Fibroblast of the conjunctiva (primary cell): ENCODE measurements around the gene DNAJC28.
"Not testable (repeated sequence)": the region's sequence is repeated elsewhere in the genome, so short reads cannot be mapped to it uniquely, and the experiment has no call there.

Experiments
- DNase-seq: peaks from one replicate; pipeline ENCODE4 v3.0.0-alpha.2; 2010; ENCODE audit warnings: low read depth

Gene DNAJC28, protein sequence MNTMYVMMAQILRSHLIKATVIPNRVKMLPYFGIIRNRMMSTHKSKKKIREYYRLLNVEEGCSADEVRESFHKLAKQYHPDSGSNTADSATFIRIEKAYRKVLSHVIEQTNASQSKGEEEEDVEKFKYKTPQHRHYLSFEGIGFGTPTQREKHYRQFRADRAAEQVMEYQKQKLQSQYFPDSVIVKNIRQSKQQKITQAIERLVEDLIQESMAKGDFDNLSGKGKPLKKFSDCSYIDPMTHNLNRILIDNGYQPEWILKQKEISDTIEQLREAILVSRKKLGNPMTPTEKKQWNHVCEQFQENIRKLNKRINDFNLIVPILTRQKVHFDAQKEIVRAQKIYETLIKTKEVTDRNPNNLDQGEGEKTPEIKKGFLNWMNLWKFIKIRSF

DNA sequence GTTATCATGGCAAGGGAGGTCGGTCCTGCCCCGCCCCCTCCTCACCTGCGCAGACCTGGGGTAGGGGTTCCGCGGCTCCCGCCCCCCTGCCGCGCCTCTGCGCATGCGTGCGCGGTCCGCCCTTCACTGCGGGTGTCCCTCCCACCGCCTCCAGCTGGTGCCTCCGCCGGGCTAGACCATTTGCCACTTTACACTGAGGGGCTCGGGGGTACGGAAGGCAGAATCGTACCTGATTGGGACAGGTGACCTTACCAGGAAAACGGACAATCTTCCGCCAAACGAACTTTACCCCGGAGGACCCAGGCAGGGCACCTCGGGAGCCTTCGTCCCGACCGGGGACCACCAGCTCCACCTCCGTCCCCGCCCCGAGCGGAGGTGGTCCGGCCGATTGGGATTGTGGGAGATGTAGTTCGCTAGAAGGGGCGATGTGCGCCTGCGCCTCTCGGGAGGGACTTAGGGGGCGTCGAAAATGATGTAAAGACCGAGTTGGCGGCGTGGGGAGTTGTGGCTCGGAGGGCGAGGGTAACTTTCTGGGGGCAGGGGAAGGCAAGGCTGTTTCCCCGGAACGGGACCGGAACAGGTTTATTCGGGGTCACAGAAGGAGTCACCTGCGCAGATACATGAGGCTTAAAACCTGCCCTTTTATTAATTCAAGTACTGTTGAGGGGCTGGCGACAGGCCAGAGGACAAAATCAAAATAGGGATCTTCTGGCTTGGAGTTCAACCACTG is at the start of gene DNAJC28:
Gene DNAJC28, minus strand, starts transcription at position 344 of the 730 bp plus-strand sequence. CDS start 2,323 bp downstream, outside the sequence.
- peak; percentile 83 for DNase-seq

DNA sequence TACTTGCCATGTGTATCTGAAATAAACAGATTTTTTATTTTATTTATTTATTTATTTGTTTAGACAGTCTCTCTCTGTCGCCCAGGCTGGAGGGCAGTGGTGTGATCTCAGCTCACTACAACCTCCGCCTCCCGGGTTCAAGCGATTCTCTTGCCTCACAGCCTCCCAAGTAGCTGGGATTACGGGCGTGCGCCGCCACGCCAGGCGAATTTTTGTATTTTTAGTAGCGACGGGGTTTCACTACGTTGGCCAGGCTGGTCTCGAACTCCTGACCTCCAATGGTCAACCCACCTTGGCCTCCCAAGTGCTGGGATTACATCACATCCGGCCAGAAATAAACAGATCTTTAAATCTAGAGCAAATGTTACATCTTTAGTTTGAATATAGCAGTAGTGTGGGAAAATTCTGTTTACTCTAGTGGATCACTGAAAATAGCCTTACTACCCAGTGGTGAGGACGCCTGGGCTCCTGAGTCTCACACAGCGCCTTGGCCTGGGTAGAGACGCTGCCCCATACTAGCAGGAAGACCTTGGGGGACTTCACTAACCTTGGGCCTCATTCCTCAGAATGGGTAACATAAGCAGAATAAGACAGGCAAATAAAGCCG is 49.7 kb upstream of the DNAJC28 start:
- DNase-seq: no peak

DNA sequence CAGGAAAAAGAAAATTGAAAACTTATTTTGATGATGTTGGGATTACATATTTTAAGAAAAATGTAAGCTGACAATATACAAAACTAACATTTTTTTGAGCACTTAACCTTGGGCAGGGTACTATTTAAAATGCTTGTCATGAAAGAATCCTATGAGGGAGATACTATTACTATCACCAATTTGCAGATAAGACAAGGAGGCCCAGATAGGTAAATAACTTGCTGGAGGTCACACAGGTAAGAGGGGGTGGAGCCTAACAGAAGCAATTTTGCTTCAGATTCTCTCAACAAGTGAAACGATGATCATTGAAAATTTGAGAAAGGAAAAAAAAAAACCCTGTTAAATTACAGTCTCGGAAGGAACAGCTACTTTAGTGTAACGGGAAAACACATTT is 49.2 kb upstream of the DNAJC28 start:
- DNase-seq: no peak

DNA sequence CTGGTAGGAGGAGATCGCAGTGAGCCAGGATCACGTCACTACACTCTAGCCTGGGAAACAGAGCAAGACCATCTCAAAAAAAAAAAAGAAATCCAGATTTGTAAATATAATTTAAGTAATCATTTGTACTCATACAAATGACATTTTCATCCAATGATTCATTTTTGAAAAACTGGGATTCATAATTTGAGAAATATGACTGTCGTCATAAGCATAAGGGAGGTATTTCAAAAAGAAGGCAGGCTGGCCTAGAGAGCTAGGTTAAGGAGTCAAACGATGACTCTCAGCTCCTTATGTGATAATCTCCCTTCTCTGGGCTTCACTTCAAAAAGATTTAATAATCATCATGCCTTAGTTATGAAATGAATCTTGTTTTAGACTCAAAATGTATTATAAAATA is 48.1 kb upstream of the DNAJC28 start:
- no peak for DNase-seq

DNA sequence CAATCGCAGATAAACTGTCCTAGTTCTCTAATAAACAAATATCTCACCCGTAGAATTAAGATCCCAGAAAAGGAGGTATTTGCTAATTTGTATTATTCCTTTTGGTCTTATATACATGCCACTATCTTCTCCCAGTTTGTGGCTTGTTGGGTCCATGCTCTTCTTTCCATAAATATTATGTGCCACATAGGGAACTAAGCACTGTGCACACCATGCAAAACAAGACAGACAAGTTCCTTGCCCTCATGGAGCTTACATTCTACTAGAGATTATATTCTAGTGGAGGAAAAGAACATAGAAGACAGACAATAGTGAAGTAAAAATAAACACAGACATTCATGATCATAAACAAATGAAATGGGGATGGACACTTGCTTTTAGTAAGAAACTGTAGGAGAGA is 45.7 kb upstream of the DNAJC28 start:
- DNase-seq: no peak

DNA sequence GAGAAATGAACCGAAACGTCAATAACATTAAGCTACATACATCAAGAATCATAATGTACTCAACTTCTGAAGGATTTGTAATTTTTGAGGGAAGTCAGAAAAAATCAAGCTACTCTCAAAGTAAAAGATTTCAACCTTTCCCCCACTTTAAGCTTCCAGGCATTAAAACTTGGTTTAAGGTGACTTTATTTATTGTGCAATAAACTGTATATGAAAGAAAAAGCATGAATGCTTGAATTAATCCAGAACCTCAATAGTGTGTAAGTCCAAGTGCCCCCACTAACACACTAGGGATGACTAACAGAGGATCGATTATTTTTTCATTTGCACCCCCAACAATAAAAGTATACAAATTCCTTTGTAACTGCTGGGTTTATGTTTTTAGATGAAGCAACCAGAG is 39.5 kb upstream of the DNAJC28 start:
- DNase-seq: no peak

DNA sequence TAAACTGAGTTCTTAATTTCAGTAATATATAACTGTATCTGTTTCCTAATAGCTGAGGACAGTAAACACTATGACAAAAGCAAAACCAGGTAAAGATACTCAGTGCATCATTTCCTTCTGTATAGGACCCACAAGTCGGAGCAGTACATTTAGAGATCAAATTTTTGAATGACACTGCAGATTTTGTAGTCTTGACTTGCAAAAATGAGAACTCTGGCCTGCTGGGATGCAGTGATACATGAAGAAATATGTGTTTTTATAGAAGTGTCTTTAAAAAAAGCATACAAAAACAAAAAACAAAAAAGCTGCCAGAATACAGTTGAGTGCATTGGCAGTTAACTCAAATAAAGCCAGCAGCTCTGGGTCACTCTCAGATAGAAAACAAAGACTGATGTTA is 31.4 kb upstream of the DNAJC28 start:
- no peak for DNase-seq

DNA sequence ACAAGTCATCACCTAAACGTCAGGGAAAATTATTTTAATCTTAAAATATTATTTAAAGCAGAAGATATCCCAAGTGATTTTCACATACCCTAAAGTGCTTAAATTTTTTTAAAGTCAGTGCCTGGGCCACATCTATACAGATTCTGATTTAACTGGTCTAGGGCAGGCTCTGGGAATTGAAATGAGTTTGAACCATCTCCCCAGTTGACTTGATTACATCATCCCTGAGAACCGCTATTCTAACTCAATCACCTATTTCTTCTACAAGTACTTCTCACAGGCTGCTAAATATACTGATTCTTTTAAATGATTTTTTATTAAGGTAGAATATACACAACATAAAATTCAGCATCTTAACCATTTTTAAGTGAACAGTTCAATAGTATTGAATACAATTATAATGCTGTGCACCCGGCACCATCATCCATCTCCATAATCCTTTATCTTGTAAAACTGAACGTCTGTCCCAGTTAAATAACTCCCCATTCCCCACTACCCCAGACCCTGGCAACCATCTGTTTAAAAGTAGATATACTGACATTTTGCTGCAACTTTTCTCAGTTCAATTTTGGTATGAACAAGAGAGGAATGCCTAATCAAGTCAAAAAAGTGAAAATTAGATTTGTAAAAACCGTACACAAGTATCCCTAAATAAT is 30.9 kb upstream of the DNAJC28 start:
- DNase-seq: no peak

DNA sequence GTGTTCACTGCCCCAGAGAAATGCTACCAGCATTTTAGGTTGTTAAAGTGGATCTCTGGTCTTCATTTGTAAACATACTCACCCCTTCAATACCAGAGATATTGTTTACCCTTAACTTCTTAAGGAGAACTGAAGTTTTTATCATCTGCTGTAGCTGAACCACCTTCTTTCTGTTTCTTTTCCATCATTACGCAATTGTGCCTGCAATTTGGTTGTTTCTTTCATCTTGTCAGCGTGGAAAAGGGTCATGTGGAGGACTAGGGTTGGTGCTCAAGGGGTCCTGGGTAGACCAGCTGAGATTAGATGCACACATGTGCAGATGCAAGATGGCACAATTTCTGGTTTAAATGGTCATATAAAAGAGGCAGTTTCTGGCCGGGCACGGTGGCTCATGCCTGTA is 27.4 kb upstream of the DNAJC28 start:
- DNase-seq: no peak

DNA sequence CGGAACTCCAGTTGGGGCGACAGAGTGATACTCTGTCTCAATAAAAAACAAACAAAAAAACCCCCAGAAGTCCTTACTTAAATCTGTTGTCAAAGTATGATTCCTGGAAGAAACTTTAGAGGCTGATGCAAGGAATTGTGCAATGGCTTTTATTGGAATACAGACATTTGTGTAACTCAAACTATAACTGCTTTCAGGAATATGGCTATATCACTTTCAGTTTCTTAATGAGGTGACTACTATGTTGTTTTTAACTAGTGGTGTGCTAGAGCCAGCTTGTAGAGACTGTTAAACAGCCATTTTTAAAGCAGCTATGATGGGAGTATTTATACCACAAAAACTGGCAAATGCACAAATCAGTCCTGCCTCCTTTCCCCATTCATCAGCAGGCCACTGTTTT is 22.7 kb upstream of the DNAJC28 start:
- peak; percentile 17 for DNase-seq

DNA sequence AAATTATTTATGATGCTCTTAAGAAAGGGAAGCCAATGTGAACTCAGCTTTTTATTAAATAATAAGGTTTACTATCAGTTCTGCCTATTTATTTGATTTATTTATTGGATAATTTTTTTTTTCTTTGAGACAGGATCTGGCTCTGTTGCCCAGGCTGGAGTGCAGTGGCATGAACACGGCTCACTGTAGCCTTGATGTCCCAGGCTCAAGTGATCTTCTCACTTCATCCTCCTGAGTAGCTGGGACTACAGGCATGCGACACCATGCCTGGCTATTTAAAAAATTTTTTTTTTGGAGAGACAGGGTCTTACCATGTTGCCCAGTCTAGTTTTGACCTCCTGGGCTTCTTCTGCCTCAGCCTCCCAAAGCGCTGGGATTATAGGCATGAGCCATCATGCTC is 21.0 kb upstream of the DNAJC28 start:
- no peak for DNase-seq

DNA sequence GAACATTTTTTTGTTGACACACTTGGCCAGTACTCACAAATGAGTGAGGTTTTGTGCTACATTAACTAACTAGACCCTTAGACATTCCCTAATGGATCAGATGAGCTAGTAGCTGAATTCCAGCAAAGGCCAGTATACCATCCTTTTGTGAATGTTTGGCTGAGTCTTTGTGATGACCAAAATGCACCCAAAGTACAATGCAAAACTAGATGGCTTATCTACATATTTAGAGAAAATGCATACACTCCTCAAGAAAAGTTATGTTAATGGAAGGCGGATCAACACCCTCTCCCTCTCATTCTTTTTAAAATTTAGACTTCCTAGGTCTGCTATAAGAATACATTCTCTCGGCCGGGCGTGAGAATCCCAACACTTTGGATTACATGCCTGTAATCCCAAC is 20.1 kb upstream of the DNAJC28 start:
- no peak for DNase-seq

DNA sequence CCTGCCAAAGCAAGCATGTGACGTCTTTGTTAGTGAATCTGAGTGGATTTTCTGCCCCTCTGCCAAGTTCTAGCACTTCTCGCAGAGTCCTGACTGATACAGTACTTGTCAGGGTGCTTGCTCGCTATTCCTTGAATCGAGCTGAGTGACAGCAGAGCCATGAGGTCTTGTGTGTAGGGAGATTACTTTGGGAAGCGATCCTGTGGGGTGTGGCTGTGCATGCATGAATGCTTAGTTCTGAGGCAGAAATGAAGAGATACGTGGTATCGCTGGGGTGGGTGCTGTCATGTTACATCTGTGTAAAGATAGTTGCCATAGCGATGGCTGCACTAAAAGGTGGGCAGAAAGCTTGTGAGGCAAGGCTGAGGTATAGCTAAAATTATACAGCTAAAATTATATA is 19.3 kb upstream of the DNAJC28 start:
- DNase-seq: no peak

DNA sequence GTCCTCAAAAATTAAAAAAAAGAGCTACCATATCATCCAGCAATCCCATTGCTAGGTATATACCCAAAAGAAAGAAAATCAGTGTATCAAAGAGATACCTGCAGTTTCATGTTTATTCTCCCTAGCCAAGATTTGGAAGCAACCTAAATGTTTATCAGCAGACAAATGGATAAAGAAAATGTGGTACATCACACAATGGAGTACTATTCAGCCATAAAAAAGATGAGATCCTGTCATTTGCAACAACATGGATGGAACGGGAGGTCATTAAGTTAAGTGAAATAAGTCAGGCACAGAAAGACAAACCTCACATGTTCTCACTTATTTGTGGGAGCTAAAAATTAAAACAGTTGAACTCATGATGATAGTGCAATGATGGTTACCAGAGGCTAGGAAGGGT is 15.5 kb upstream of the DNAJC28 start:
- DNase-seq: not testable (repeated sequence)

DNA sequence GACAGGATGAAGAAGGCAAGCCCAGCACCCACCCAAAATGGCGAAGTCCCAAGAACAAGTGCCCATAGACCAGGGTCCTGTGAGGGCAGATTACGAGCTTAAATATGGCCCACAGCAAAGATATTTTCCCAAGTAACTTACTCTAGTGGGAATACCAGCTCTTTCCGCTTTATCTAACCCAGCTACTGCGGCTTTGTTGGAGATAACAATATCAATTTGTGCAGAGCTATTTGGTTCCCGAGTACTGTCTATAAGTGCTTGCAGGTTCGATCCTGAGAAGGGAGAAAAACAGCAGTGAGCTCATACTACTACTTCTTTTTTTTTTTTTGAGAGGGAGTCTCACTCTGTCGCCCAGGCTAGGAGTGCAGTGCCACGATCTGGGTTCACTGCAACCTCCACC is 14.3 kb upstream of the DNAJC28 start:
- no peak for DNase-seq

DNA sequence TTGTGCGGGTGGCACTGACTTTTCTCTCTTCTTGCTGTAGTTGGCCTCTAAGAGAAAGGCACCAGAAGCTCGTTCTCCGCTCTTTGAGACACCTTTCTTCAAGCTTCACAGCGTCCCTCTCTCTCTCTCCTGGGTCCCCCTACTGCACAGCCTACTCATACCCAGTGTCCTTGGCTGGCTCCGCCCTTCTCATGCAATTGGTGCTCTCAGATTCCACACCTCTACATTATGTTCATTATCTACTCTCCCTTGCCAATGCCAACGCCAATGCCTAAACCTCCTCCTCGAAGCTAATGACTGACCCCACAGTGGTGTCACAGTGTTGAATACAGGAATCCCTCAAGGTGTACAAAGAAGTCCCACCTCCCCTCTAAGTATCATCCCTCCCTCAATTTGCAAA is 4.8 kb upstream of the DNAJC28 start:
- no peak for DNase-seq

DNA sequence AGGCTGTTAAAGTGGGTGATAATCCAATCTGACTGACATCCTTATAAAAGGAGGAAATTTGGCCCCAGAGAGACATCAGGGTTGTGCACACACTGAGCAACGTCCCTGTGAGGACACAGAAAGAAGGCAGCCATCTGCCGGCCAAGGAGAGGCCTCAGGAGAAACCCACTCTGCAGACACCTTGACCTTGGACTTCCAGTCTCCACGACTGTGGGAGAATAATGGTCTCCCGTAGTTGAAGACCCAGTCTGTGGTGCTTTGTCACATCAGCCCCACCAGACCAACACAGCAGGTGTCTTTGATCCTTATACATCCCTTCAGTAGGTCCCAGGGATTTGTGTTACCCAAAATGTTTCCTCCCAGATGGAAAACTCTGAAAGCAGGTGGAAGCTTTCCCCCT is 4.2 kb upstream of the DNAJC28 start:
- no peak for DNase-seq

DNA sequence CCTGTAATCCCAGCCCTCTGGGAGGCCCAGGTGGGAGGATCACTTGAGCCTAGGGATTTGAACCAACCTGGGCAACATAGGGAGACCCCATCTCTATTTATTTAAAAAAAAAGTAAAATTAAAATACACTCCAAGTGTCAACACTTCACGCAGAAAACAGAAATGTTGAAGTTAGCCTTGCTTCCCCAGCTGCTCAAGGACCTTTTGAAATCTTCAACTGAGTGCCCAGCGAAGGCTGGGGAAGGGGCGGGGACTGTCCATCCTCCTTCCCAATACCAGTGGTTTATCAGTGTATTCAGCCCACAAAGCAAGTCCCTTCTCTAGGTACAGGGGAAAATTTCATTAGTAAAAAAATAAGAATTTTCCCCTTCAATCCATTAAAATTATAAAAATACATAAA is 2.2 kb upstream of the DNAJC28 start:
- no peak for DNase-seq

DNA sequence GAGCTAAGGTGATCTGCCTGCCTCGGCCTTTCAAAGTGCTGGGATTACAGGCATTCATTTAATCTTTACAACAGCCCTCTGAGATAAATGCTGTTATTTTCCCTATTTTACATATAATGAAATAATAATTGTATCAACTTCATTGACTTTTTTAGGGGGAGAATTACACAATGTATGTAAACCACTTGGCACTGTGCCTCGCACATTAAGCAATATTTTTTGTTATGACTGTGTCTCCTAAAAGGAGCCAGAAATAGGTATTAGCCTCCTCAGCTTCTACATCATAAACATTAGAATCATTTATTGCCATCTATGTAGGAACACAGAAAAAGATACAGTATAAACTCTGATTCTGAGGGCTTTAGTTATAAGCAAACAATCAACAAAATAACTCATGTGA is 1.1 kb upstream of the DNAJC28 start:
- peak; percentile 43 for DNase-seq

DNA sequence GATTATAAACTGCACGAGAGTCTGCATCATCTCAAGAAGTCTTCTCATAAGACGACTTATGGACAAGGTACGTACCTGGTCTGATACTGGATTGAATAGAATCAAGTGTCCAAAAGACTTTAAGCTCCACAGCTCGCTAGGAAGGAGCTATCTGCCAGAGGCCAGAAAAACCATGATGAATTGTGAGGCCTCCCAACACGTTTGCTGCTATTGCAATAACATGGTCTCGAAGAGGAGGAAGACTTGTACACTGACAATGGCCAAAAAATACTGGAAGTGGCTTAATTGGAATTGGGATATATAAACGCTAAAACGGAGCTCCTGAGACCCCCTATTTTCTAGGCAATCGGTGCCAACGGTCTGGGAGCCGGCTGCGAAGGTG is 534 bp downstream of the DNAJC28 start:
- no peak for DNase-seq

DNA sequence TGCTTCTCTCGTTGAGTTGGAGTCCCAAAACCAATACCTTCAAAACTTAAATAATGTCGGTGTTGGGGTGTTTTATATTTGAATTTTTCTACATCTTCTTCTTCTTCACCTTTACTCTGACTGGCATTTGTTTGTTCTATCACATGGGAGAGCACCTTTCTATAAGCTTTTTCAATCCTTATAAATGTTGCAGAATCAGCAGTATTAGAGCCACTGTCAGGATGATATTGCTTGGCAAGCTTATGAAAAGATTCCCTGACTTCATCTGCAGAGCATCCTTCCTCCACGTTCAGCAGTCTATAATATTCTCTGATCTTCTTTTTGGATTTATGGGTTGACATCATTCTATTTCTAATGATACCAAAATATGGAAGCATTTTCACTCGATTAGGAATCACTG is 2.6 kb downstream of the DNAJC28 start:
- DNase-seq: no peak

DNA sequence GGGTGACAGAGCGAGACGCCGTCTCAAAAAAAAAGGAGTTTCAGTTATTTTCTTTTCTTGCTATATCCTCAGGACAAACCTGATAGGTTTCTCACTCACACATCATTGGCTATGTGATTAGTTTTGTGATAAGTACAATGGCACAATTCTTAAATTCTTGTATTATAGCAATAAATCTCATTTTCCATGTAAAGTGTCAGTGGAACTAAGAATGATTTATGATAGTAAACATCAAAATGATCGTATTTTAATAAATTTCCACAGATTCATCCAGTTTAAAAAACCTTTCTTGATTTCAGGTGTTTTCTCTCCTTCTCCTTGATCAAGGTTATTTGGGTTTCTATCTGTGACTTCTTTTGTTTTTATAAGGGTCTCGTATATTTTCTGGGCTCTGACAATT is 3.5 kb downstream of the DNAJC28 start:
- no peak for DNase-seq
